Stimulated activated naive CD8-positive, alpha-beta T cell treated with anti-CD3 and anti-CD28 coated beads, Interleukin-15, Interleukin-2, amounts not matched to agents 100 ng/mL and 50 ng/mL, for 24 hours (primary cell): ENCODE data around the gene IGF1R.

Source experiments
- H3K27ac Mint-ChIP-seq: one replicate; pipeline ENCODE4 v1.8.0; 2021; ENCODE audit warnings: mild to moderate bottlenecking, mixed read lengths
- H3K27me3 Mint-ChIP-seq: one replicate; pipeline ENCODE4 v1.8.0; 2021; ENCODE audit warnings: mixed read lengths
- H3K36me3 Mint-ChIP-seq: one replicate; pipeline ENCODE4 v1.8.0; 2021; ENCODE audit warnings: low read depth, mixed read lengths
- H3K4me1 Mint-ChIP-seq: one replicate; pipeline ENCODE4 v1.8.0; 2021; ENCODE audit warnings: low read depth, mixed read lengths
- H3K4me3 Mint-ChIP-seq: one replicate; pipeline ENCODE4 v1.8.0; 2021; ENCODE audit warnings: mild to moderate bottlenecking, mixed read lengths
- H3K9me3 Mint-ChIP-seq: one replicate; pipeline ENCODE4 v1.8.0; 2021; ENCODE audit warnings: mixed read lengths

Gene IGF1R

DNA sequence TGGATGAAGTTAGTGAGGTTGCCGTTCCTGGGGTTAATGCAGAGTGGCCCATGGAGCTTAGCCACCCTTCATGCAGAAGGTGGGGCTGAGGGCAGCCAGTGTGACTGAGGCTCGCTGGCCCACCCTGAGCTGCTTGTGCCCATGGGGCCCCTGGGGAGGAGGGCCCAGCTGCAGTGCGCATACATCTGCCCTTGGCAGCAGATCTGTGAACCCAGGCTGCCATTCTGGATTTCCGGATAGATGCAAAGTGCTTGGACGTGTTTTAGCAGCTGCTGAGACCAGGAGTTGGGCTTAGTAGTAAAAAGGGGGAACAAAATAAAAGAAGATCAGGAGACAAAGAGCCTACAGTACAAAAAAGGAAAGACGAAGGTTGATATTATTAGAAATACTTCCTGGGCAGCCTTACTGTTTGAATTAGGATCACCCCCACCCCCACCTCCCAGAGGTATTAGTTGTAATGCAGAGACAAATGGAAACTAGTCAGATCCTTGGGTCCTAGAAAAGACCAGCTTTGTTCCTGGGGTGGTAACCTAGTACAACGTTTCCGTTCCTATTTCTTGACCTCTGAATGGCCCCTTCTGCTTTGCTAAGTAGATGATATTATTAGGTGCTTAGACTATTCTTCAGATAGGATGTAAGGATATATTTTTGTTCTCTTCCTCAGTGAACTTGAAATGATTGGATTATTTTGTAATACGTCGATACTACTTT is 70.2 kb downstream of the IGF1R start:
- peaks cover 3% of the 10 kb centered on the region for H3K36me3 Mint-ChIP-seq
- H3K9me3 Mint-ChIP-seq, result no peaks in the 10 kb centered on the region
- H3K4me3 Mint-ChIP-seq, result no peak overlapping the region
- H3K27me3 Mint-ChIP-seq, result no peaks in the 10 kb centered on the region
- H3K4me1 Mint-ChIP-seq, result peaks cover 84% of the 10 kb centered on the region
- no peak overlapping the region for H3K27ac Mint-ChIP-seq

DNA sequence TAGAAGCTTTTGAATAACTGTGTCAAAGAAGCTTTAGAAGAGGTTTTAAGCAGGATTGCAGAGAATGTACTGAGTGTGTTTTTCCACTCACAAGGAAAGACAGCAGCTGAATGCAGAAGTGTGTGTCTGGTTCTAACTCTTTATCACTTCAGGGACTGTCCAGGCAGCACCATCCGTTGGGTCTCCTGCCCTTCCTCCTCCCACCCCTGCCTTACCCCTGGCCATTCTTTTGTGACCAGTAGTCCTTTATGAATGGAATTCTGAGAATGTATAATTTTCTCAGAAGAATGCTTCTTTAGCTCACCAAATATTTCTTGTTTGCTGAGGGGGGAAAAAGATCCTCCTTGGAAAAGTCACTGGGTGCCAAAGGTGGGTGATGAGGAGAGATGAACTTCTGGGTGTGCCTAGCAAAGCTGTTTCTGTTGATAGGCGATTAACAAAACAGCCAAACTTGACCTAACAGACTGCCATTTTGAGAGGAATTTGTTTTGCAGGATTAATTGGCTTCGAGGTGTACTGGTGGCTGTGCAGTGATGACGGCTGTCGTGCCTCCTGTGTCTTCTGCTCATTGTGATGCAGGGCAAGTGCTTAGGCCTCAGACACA is 70.9 kb downstream of the IGF1R start:
- H3K27me3 Mint-ChIP-seq, result no peaks in the 10 kb centered on the region
- H3K36me3 Mint-ChIP-seq, result peaks cover 3% of the 10 kb centered on the region
- no peaks in the 10 kb centered on the region for H3K9me3 Mint-ChIP-seq
- H3K27ac Mint-ChIP-seq, result no peak overlapping the region
- no peak overlapping the region for H3K4me3 Mint-ChIP-seq
- peaks cover 78% of the 10 kb centered on the region for H3K4me1 Mint-ChIP-seq

DNA sequence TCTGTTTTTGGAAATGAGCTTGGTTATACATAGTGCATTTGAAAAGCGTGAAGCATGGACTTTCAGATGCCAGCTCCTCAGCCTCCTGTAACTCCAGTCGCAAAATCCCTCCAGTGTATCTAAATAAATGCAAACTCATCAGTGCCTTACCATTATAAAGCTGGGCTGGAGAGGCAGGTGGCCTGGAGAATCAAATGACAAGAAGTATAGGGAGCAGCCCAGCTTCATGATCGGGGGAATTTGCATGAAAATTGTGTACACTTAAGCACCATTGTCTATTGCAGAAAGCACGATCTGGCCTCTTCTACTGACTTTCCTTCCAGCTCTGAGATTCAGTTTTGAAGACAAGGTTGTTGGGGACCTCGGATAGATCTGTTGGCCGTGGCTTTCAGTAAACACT is 71.7 kb downstream of the IGF1R start:
- Mint-ChIP-seq H3K36me3 (peaks cover 3% of the 10 kb centered on the region), H3K9me3 (no peaks in the 10 kb centered on the region), H3K27ac (no peak overlapping the region), H3K27me3 (no peaks in the 10 kb centered on the region), H3K4me1 (peaks cover 70% of the 10 kb centered on the region), H3K4me3 (no peak overlapping the region)

DNA sequence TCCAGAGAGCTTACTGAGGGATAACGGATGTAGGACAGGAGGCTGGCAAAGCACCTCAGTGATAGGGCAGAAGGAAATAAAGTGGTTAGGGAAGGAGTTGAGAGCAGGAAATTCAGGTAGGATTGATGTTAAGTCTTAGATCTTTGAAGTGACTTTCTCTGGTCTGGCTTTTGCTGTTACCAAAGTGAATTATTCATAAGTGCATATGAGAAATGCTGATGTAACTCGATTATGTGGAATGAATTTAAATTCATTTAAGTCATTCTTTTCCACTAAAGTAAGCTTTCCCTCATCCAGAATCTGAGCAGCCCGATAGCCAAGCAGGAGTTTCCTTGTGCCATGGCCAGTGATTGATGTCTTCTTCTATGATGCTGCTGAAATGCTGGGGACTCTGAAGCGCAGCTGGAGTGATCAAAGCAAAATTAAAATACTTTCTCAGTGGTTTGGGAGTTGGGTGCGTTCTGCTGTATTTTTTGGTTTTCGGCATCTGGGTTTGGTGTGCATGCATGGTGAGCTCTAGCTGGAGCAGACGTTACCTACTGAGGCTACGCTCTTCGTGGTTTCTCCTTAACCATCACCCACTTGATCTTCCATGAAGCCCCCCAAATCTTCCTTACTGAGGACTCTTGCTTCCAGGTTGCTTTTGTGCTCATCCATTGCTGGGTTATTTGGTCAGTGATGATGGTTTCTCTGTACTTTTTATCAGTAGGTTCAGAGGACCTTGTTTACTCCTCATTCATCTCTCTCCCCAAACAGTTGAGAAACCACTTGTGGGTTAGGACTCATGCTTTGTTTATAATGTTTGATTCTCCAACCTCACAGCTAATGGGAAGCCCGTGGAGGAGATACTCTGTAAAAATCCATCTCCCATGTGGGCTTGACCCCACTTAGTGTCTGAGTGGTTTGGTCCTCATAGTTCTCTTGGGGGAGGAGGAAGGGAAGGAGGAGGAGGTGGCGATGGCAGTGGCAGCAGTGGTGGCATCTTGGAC is 72.5 kb downstream of the IGF1R start:
- peaks cover 63% of the 10 kb centered on the region for H3K4me1 Mint-ChIP-seq
- no peak overlapping the region for H3K27ac Mint-ChIP-seq
- no peaks in the 10 kb centered on the region for H3K9me3 Mint-ChIP-seq
- H3K27me3 Mint-ChIP-seq, result no peaks in the 10 kb centered on the region
- H3K4me3 Mint-ChIP-seq, result no peak overlapping the region
- peaks cover 3% of the 10 kb centered on the region for H3K36me3 Mint-ChIP-seq

DNA sequence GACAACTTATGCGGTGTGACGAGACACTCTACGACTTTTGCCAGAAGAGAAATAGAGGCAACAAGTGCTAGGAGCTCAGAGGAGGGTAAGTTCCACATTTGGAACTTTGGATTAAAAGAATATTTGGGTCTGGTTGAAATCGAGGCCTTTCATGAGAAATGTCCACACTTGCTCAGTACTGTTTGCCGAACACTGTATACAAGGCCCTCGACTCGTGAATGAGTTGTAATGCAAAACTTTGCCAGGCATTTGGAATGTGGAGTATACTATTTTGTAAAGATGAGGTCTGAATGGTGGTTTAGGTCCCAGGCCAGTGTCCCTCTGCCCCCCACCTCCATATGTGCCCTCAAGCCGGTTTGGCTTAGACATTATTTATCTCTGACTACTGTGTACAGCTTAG is 73.9 kb downstream of the IGF1R start:
- Mint-ChIP-seq H3K27ac (no peak overlapping the region), H3K9me3 (no peaks in the 10 kb centered on the region), H3K4me3 (no peak overlapping the region), H3K4me1 (peaks cover 56% of the 10 kb centered on the region), H3K36me3 (peaks cover 3% of the 10 kb centered on the region), H3K27me3 (no peaks in the 10 kb centered on the region)

DNA sequence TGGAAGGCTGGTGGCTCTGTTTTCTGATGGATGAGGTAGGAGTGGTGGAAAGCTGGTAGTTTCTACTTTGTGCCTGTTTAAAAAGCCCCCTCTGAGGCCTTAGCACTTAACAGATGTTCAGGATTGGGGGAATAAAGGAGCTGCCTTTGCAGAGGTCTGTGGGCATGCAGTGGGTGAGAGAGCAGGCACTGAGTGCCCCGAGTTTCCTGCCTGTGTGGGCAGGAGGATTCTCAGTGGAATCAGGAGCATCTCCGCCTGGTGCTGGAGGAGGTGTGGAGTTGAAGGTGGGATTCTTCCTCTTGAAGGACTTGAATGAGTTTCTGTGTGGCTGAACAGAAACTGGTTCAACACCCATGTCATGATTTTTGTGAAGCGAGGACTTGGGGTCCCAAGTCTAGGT is 74.3 kb downstream of the IGF1R start:
- Mint-ChIP-seq H3K4me1 (peaks cover 54% of the 10 kb centered on the region), H3K27me3 (no peaks in the 10 kb centered on the region), H3K36me3 (peaks cover 3% of the 10 kb centered on the region), H3K4me3 (no peak overlapping the region), H3K27ac (no peak overlapping the region), H3K9me3 (no peaks in the 10 kb centered on the region)

DNA sequence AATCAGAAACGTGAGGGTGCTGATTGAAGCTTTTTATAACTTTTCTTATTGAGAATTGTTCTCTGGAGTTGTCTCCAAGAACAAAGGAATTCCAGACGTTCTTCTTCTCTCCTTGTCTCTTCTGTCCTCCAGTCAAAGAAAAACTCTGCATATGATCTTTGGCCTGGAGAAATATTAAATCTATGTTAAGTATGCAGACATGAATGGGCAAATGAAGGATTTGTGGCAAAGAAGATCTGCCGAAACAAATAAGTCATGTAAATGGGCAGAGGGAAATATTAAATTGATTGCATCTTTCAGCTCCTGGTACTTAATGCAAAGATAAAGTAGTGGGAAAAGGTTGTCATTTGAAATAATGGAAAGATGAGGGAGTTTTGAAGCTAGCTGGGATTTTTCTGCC is 74.9 kb downstream of the IGF1R start:
- Mint-ChIP-seq H3K9me3 (no peaks in the 10 kb centered on the region), H3K4me3 (no peak overlapping the region), H3K4me1 (peaks cover 50% of the 10 kb centered on the region), H3K27ac (no peak overlapping the region), H3K36me3 (peaks cover 3% of the 10 kb centered on the region), H3K27me3 (no peaks in the 10 kb centered on the region)

DNA sequence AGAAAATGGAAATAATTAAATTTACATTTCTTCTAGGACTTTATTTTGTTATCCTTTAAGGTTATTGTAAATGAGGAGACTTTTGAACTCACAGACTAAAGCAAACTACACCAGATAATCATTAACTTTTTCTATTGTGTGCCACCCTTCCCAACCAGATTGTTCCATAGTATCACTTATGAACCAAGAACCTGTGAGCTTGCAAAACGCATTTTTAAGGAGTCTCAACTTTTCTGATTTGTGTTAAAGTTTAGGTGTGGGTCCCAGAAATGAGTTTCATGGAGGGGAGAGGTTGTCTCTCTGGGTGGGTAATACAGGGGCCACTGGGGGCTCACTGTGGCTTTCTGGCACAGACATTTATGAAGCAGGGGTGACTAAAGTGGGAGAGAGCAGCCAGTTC is 75.7 kb downstream of the IGF1R start:
- Mint-ChIP-seq H3K27ac (no peak overlapping the region), H3K9me3 (no peaks in the 10 kb centered on the region), H3K4me1 (peaks cover 49% of the 10 kb centered on the region), H3K27me3 (no peaks in the 10 kb centered on the region), H3K4me3 (no peak overlapping the region), H3K36me3 (peaks cover 3% of the 10 kb centered on the region)

DNA sequence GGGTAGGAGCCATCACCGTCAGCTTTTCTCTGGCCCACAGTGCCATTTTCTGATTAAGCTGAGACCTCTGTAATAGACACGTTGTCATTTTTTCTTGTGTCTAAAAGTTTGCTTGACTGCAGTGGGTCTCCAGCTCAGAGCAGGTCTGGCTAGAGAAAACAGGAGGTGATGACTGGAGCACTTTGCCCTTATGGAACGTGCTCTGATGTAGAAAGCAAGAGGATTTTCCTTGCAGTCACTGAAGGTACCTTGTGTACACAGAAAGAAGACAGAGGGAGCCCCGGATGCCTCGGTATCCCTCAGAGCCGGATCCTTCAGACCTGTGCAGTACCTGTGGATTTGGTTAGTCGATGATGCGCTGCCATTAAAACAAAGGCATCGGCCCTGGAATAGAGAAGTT is 76.2 kb downstream of the IGF1R start:
- H3K36me3 Mint-ChIP-seq, result peaks cover 3% of the 10 kb centered on the region
- no peak overlapping the region for H3K4me3 Mint-ChIP-seq
- no peaks in the 10 kb centered on the region for H3K9me3 Mint-ChIP-seq
- H3K27me3 Mint-ChIP-seq, result no peaks in the 10 kb centered on the region
- peaks cover 49% of the 10 kb centered on the region for H3K4me1 Mint-ChIP-seq
- no peak overlapping the region for H3K27ac Mint-ChIP-seq

DNA sequence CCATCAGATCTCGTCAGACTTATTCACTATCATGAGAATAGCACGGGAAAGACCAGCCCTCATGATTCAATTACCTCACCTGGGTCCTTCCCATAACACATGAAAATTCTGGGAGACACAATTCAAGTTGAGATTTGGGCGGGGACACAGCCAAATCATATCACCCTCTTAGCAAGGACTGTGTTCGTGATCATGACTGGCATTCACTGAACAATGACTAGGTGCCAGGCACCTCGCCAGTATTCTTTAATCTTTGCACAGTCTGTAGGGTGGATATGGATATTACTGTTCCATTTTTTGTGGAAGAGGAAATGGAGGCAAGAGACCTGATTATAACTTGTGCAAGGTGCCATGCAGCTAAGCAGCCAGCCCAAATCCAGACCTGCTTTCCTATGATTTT is 77.5 kb downstream of the IGF1R start:
- Mint-ChIP-seq H3K36me3 (peaks cover 6% of the 10 kb centered on the region), H3K4me1 (peaks cover 40% of the 10 kb centered on the region), H3K27ac (no peak overlapping the region), H3K4me3 (no peak overlapping the region), H3K9me3 (no peaks in the 10 kb centered on the region), H3K27me3 (no peaks in the 10 kb centered on the region)

DNA sequence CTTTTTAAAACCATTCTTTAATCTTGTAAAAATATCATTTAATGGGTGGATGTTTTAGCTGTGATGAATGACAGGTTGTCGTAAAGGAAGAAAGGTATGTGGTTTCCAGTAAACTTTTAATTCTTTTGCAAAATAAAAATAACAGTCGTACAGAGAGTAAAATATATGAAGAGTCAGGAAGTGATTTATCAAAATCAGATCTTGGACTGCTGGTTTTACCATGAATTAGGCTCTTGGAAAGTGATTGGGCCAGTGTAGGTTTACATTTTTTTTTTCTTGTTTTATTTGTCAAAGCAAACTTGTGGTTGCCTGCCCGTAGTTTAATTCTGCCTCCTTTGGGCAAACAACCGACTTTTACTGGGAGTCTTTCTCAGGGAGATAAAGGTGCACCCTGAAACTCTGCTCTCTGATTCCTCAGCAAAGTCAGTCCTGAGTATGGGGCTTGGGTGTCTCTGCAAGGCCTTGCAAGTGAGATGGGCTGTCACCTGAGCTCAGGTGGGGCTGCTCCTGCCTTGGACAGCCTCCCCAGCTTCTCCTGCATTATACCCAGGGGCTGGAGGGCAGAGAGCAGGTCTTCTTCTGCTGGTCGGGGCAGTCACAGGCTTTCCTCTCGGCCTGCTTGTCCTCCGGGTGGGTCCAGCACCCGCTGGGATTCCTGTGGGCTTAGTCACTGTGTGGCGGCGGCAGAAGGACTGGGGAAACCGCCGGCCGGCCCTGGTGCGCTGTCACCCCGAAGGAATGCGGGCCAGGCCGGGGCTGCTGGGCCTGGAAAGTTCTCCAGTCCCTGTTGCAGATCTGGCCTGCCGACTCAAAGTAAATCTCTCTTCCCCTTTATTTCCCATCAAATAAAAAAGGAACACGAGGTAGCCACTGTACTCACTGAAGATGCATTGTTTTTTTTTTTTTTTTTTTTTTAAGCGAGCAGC is 79.0 kb downstream of the IGF1R start:
- H3K27ac Mint-ChIP-seq, result no peak overlapping the region
- H3K4me1 Mint-ChIP-seq, result peaks cover 25% of the 10 kb centered on the region
- H3K9me3 Mint-ChIP-seq, result no peaks in the 10 kb centered on the region
- H3K4me3 Mint-ChIP-seq, result no peak overlapping the region
- H3K36me3 Mint-ChIP-seq, result peaks cover 3% of the 10 kb centered on the region
- no peaks in the 10 kb centered on the region for H3K27me3 Mint-ChIP-seq

DNA sequence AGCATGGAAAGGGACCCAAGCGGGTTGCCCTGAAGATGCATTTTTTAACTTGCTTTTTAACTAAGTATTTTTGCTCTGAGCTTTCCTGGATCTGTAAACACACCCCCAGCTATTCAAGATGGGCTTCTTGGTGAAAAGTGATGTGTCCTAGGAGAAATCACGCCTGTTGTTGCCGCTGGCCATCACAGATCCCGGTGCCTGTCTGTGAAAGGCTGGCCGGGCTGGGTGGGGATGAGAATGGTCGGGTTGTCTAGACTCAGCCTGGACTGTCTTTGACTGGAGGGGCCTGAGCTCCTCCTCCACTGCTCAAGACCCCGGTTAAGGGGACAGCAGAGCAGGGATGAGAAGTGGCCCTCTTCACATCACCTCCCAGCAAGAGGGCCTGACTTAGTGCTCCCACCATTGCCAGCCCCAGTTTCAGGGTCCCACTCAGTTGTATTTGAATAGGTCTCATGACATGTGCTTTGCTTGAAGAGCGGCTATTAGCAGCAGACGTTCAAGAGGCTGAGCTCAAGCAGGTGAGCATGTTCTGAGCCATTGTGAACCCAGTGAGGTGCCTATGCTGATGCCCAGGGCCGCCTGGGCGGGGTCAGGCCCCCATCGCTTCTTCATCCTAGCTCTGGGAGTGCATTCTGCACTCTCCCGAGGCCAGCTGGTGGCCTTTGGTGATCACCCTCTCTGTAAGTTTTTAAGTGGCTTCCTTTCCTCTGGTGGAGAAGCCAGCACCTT is 79.9 kb downstream of the IGF1R start:
- peaks cover 3% of the 10 kb centered on the region for H3K36me3 Mint-ChIP-seq
- no peaks in the 10 kb centered on the region for H3K9me3 Mint-ChIP-seq
- no peaks in the 10 kb centered on the region for H3K27me3 Mint-ChIP-seq
- H3K4me1 Mint-ChIP-seq, result peaks cover 19% of the 10 kb centered on the region
- H3K27ac Mint-ChIP-seq, result no peak overlapping the region
- no peak overlapping the region for H3K4me3 Mint-ChIP-seq

DNA sequence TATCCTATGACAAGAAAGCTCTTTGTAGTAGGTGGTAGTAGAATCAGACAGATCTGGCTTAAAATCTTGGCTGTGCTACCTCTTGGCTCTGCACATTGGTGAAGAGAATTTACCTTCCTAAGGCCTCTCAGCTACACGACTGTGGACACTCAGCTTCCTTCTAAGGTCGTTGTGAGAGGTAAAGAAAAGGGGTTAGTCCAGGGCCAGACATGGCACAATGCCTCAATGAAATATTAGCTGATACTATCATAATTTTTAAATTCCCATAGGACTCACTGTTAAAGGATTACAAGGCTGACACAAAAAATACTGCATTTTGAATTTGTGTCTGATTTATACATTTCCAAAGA is 80.4 kb downstream of the IGF1R start:
- Mint-ChIP-seq H3K27ac (no peak overlapping the region), H3K27me3 (no peaks in the 10 kb centered on the region)

More for the DNA sequence above, 80.4 kb downstream of the IGF1R start:
- peaks cover 3% of the 10 kb centered on the region for H3K36me3 Mint-ChIP-seq
- H3K9me3 Mint-ChIP-seq, result no peaks in the 10 kb centered on the region
- H3K4me1 Mint-ChIP-seq, result peaks cover 24% of the 10 kb centered on the region
- no peak overlapping the region for H3K4me3 Mint-ChIP-seq
